HepG2 (cell line): ENCODE results near the gene CMIP. TPM values are rescaled to one million over a fixed set of nuclear protein-coding genes. Genes with fewer than 3 reads are reported as not detected.

Source experiments
- CSRNP2 ChIP-seq: sonication (generic); formaldehyde crosslinking; conservative IDR thresholded peaks from 2 replicates; pipeline ENCODE4 v1.8.0; 2022; ENCODE audit warnings: low read depth, missing genetic modification reagents
- DDIT3 ChIP-seq: sonication (generic); formaldehyde crosslinking; IDR thresholded peaks from 2 replicates; pipeline ENCODE4 v1.4.0; 2020; ENCODE audit warnings: mild to moderate bottlenecking, missing genetic modification reagents
- ELF3 ChIP-seq: IDR thresholded peaks from 2 replicates; pipeline ENCODE4 v1.6.1; 2016; ENCODE audit warnings: missing genetic modification reagents, missing compliant biosample characterization
- ISX ChIP-seq: sonication (generic); formaldehyde crosslinking; conservative IDR thresholded peaks from 2 replicates; pipeline ENCODE4 v1.5.0; 2020; ENCODE audit warnings: missing genetic modification reagents
- KAT2B ChIP-seq: fragments of 150-350 bp; IDR thresholded peaks from 2 replicates; pipeline ENCODE4 v1.6.1; 2014; ENCODE audit warnings: low read depth, low read length, borderline replicate concordance
- NCOA1 ChIP-seq: sonication (generic); formaldehyde crosslinking; IDR thresholded peaks from 2 replicates; pipeline ENCODE4 v1.9.0; 2021; ENCODE audit warnings: missing genetic modification reagents
- PRDM15 ChIP-seq: sonication (generic); formaldehyde crosslinking; IDR thresholded peaks from 2 replicates; pipeline ENCODE4 v1.4.0; 2020; ENCODE audit warnings: missing genetic modification reagents
- SNRNP70 ChIP-seq: fragments of 200-400 bp; formaldehyde crosslinking; IDR thresholded peaks from 2 replicates; pipeline ENCODE4 v1.6.1; 2017; ENCODE audit warnings: mild to moderate bottlenecking, low read depth, low read length, moderate library complexity
- USF2 ChIP-seq, 2 experiments: sonication (generic) in 1 of 2; formaldehyde crosslinking in 1 of 2; IDR thresholded peaks; 2 replicates each; pipeline versions ENCODE4 v1.5.1 to v1.6.1; 2011 to 2020; ENCODE audit warnings: borderline replicate concordance in 1 of 2, low read depth in 1 of 2, low read length in 1 of 2, mild to moderate bottlenecking in 1 of 2, missing genetic modification reagents in 1 of 2, moderate library complexity in 1 of 2
- YEATS2 ChIP-seq: sonication (generic); formaldehyde crosslinking; IDR thresholded peaks from 2 replicates; pipeline ENCODE4 v1.4.0; 2020; ENCODE audit warnings: missing genetic modification reagents, borderline replicate concordance
- ZFP36L1 ChIP-seq: sonication (generic); formaldehyde crosslinking; IDR thresholded peaks from 2 replicates; pipeline ENCODE4 v1.8.0; 2022; ENCODE audit warnings: mild to moderate bottlenecking, missing genetic modification reagents, moderate library complexity
- ZFP41 ChIP-seq: sonication (generic); formaldehyde crosslinking; IDR thresholded peaks from 2 replicates; pipeline ENCODE4 v1.4.0; 2020; ENCODE audit warnings: mild to moderate bottlenecking, missing genetic modification reagents, borderline replicate concordance
- ZHX1 ChIP-seq: sonication (generic); formaldehyde crosslinking; IDR thresholded peaks from 2 replicates; pipeline ENCODE4 v1.8.1; 2022; ENCODE audit warnings: low read depth, mild to moderate bottlenecking, missing genetic modification reagents
- ZNF10 ChIP-seq: sonication (generic); formaldehyde crosslinking; IDR thresholded peaks from 2 replicates; pipeline ENCODE4 v1.4.0; 2020; ENCODE audit warnings: mild to moderate bottlenecking, low read depth, missing genetic modification reagents, borderline replicate concordance
- ZNF224 ChIP-seq: sonication (generic); formaldehyde crosslinking; IDR thresholded peaks from 2 replicates; pipeline ENCODE4 v1.5.0; 2020; ENCODE audit warnings: mild to moderate bottlenecking, missing genetic modification reagents
- ZNF264 ChIP-seq: sonication (generic); formaldehyde crosslinking; IDR thresholded peaks from 2 replicates; pipeline ENCODE4 v1.4.0; 2020; ENCODE audit warnings: missing genetic modification reagents
- ZNF563 ChIP-seq: sonication (generic); formaldehyde crosslinking; IDR thresholded peaks from 2 replicates; pipeline ENCODE4 v1.8.0; 2022; ENCODE audit warnings: mild to moderate bottlenecking, moderate library complexity, missing genetic modification reagents
- polyA plus RNA-seq, 8 experiments: library from polyadenylated mRNA; depleted of rRNA in 3 of 8; stranded (reverse) in 7 of 8; unstranded in 1 of 8; fragments of >200 nt; fragmentation: Illumina TruSeq in 4 of 8; extraction: Trizol in 4 of 8; gene quantifications; 2 replicates each; pipeline versions ENCODE4 v1.2.1 to v1.2.3, GENCODE V29; 2011 to 2016; ENCODE audit warnings: low read depth in 4 of 8, missing spikeins in 1 of 8, mixed read lengths in 1 of 8; ENCODE audit not compliant: insufficient read depth in 1 of 8
- total RNA-seq, 5 experiments: library from RNA; depleted of rRNA; stranded (reverse); fragments of >200 nt; fragmentation: Illumina TruSeq; extraction: Trizol; gene quantifications; 2 replicates each; pipeline ENCODE4 v1.2.3, GENCODE V29; 2016; ENCODE audit warnings: low read depth in 1 of 5

Gene CMIP
- total and polyA plus RNA-seq, 2 of the 13 experiments (the other 11 are each of a cell fraction or from before 2014, with no cell fraction given): 10.9 to 18.1 TPM

GRCh38 chr16:81730090-81731051 is 285.8 kb downstream of the CMIP start (continued):
- no peak for TF ChIP-seq PRDM15
- TF ChIP-seq ZNF264 (CRISPR knock-in tag): no peak
- no peak for TF ChIP-seq ZNF563
- TF ChIP-seq ELF3: no peak
- no peak for TF ChIP-seq KAT2B
- no peak for TF ChIP-seq ISX
- no peak for TF ChIP-seq ZNF10
- no peak for TF ChIP-seq CSRNP2 (CRISPR knock-in tag)
- TF ChIP-seq ZNF224 (CRISPR knock-in tag): no peak
- no peak for TF ChIP-seq ZFP36L1 (CRISPR knock-in tag)
- no peak for TF ChIP-seq NCOA1 (CRISPR knock-in tag)
- TF ChIP-seq ZHX1 (CRISPR knock-in tag): no peak
- TF ChIP-seq SNRNP70: no peak
- TF ChIP-seq USF2 (IDR thresholded peaks at IDR 0.05; ENCODE audit: low read depth, low read length): no peak
- no peak for TF ChIP-seq USF2 (CRISPR knock-in tag; IDR thresholded peaks at IDR 0.05; ENCODE audit: borderline replicate concordance)
- TF ChIP-seq YEATS2 (CRISPR knock-in tag): no peak; the same call in 1 of the 2 replicates
- no peak for TF ChIP-seq ZFP41 (CRISPR knock-in tag)
- no peak for TF ChIP-seq DDIT3 (CRISPR knock-in tag)
